ENCODE measurements around the gene DTD1.

DNA sequence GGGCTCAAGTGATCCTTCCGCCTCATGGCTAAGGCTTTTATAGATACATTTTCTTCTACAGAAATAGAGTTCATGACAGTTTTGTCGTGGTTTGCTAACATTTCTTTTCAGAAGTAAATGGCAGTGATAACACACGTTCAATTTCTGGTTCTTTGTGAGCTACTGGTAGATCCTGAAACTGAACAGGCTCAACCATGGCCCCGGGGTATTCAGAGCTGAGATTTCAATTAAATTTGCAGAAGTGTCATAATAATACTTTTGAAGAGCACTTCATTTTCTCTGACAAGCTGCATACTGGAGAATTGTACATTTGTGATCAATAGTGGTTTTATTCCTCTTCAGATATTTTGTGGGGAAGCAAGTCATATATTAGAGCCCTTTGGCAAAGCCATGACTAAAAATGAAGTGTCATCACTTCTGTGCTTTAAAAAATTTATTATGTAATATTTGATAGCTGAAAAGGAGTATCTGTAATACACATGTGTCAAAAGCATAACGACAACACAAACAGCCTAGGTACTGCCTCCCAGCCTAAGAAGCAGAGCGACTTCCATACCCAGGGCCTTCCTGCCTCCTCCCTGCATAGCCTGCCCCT, 141.5 kb downstream of the DTD1 start:
- TF ChIP-seq EZH2 (IDR thresholded peaks at IDR 0.05; ENCODE audit: insufficient read depth, poor library complexity, severe bottlenecking) = no peak
- no peak for TF ChIP-seq EZH2phosphoT487 (IDR thresholded peaks at IDR 0.05; ENCODE audit: insufficient read depth, low read depth)
